ENCODE results near the gene UBE3C. TPM values are rescaled to one million over a fixed set of nuclear protein-coding genes. Genes with fewer than 3 reads are reported as not detected.
A peak's percentile ranks its signal among the peaks of the same experiment; 100 is the strongest.
"Not testable (repeated sequence)": the region's sequence is repeated elsewhere in the genome, so short reads cannot be mapped to it uniquely, and the experiment has no call there.

Gene UBE3C
- total RNA-seq, 1 donor from 2014 or later = 69.5 TPM

- H3K27me3 ChIP-seq = no peaks in the 10 kb centered on the region
- peaks cover 44% of the 10 kb centered on the region for H3K4me1 ChIP-seq
- H3K36me3 ChIP-seq = no peaks in the 10 kb centered on the region
- no peak for DNase-seq (ENCODE audit: extremely low spot score in 2 of 2)
- no peak overlapping the region for H3K4me3 ChIP-seq
- H3K27ac ChIP-seq = no peak overlapping the region
- intact Hi-C loops (cut with DNase I) = loop anchor here (10.0 kb wide), 1 partner anchor 312 kb away; no protein-coding TSS in a partner anchor
- TF ChIP-seq CTCF (IDR thresholded peaks at IDR 0.05) (no peak), POLR2A (IDR thresholded peaks at IDR 0.05) (no peak), POLR2AphosphoS5 (IDR thresholded peaks at IDR 0.05; ENCODE audit: insufficient read depth in 1 of 2, low read depth in 1 of 2) (no peak)
- no peaks in the 10 kb centered on the region for H3K9me3 ChIP-seq
Observed at GRCh38 chr7:157276731-157277562, 138.2 kb downstream of the UBE3C start.

GRCh38 chr7:157277568-157277967 lies 138.8 kb downstream of the UBE3C start:
- H3K27me3 ChIP-seq = not testable (repeated sequence)
- peaks cover 44% of the 10 kb centered on the region for H3K4me1 ChIP-seq

GRCh38 chr7:157278167-157278790 lies 139.6 kb downstream of the UBE3C start:
- DNase-seq (ENCODE audit: extremely low spot score in 2 of 2) = no peak
- Histone ChIP-seq H3K27me3 (no peaks in the 10 kb centered on the region), H3K4me3 (no peak overlapping the region), H3K27ac (no peak overlapping the region), H3K36me3 (no peaks in the 10 kb centered on the region), H3K9me3 (no peaks in the 10 kb centered on the region), H3K4me1 (peaks cover 37% of the 10 kb centered on the region)
- intact Hi-C loops (cut with DNase I) = loop anchor here (10.0 kb wide), 1 partner anchor 313 kb away; no protein-coding TSS in a partner anchor
- TF ChIP-seq POLR2A (IDR thresholded peaks at IDR 0.05) = no peak

More at GRCh38 chr7:157277568-157277967, 138.8 kb downstream of the UBE3C start:
- H3K36me3 ChIP-seq; H3K27ac ChIP-seq; DNase-seq (ENCODE audit: extremely low spot score in 2 of 2); H3K9me3 ChIP-seq; H3K4me3 ChIP-seq: not testable (repeated sequence)
- intact Hi-C loops (cut with DNase I) = loop anchor here (10.0 kb wide), 1 partner anchor 313 kb away; no protein-coding TSS in a partner anchor

- H3K27ac ChIP-seq = peak overlapping the region; percentile 72
- DNase-seq (ENCODE audit: extremely low spot score in 2 of 2) = no peak
- H3K9me3 ChIP-seq = no peaks in the 10 kb centered on the region
- peaks cover 30% of the 10 kb centered on the region for H3K4me1 ChIP-seq
- no peaks in the 10 kb centered on the region for H3K36me3 ChIP-seq
- intact Hi-C loops (cut with DNase I) = loop anchor here (10.0 kb wide), 1 partner anchor 314 kb away; no protein-coding TSS in a partner anchor
- TF ChIP-seq POLR2A (IDR thresholded peaks at IDR 0.05) (no peak), POLR2AphosphoS5 (IDR thresholded peaks at IDR 0.05; ENCODE audit: insufficient read depth in 1 of 2, low read depth in 1 of 2) (peak in 1 of 2 donors; percentile 35), CTCF (IDR thresholded peaks at IDR 0.05) (no peak)
- H3K27me3 ChIP-seq = no peaks in the 10 kb centered on the region
- H3K4me3 ChIP-seq = peak overlapping the region; percentile 46 to 57
Observed at GRCh38 chr7:157278791-157279724, 140.3 kb downstream of the UBE3C start.

GRCh38 chr7:157279741-157280215 lies 141.1 kb downstream of the UBE3C start:
- DNase-seq (ENCODE audit: extremely low spot score in 2 of 2) = no peak
- Histone ChIP-seq H3K36me3 (no peaks in the 10 kb centered on the region), H3K27me3 (no peaks in the 10 kb centered on the region), H3K4me1 (peaks cover 30% of the 10 kb centered on the region), H3K9me3 (no peaks in the 10 kb centered on the region), H3K4me3 (peak overlapping the region; percentile 46 to 57), H3K27ac (peak overlapping the region; percentile 72)
- TF ChIP-seq POLR2A (IDR thresholded peaks at IDR 0.05) (no peak), POLR2AphosphoS5 (IDR thresholded peaks at IDR 0.05; ENCODE audit: insufficient read depth in 1 of 2, low read depth in 1 of 2) (no peak), CTCF (IDR thresholded peaks at IDR 0.05) (no peak)
- intact Hi-C loops (cut with DNase I) = loop anchor here (10.0 kb wide), 1 partner anchor 315 kb away; no protein-coding TSS in a partner anchor

Data from vagina (tissue), 2 donors.